HPDE6-E6E7 (cell line): ENCODE measurements around the gene CTAGE9.
"Not testable (repeated sequence)": the region's sequence is repeated elsewhere in the genome, so short reads cannot be mapped to it uniquely, and the experiment has no call there.

ENCODE experiments used
- DNase-seq: peaks from one replicate; pipeline ENCODE4 v3.0.0; 2011; ENCODE audit warnings: missing footprints; ENCODE audit errors: extremely low spot score

Gene CTAGE9

GRCh38 chr6:131729550-131729949 is 18.7 kb upstream of the CTAGE9 start:
- DNase-seq = no peak

- DNase-seq = no peak
Measured at GRCh38 chr6:131728296-131728939, 17.6 kb upstream of the CTAGE9 start.

GRCh38 chr6:131727868-131728267 is 17.1 kb upstream of the CTAGE9 start:
- no peak for DNase-seq

- no peak for DNase-seq
Measured at GRCh38 chr6:131727467-131727866, 16.6 kb upstream of the CTAGE9 start.

GRCh38 chr6:131724114-131724513 is 13.3 kb upstream of the CTAGE9 start:
- no peak for DNase-seq

- no peak for DNase-seq
Measured at GRCh38 chr6:131721161-131721560, 10.3 kb upstream of the CTAGE9 start.

GRCh38 chr6:131717836-131718542 is 7.2 kb upstream of the CTAGE9 start:
- DNase-seq = no peak

- DNase-seq = not testable (repeated sequence)
Measured at GRCh38 chr6:131715567-131715966, 4.8 kb upstream of the CTAGE9 start.

GRCh38 chr6:131703905-131704304 is 6.9 kb downstream of the CTAGE9 start:
- not testable (repeated sequence) for DNase-seq

- not testable (repeated sequence) for DNase-seq
Measured at GRCh38 chr6:131700851-131701250, 10.0 kb downstream of the CTAGE9 start.

GRCh38 chr6:131696956-131697355 is 13.9 kb downstream of the CTAGE9 start:
- no peak for DNase-seq

GRCh38 chr6:131694832-131695426 is 15.9 kb downstream of the CTAGE9 start:
- DNase-seq = peak; percentile 62

- DNase-seq = no peak
Measured at GRCh38 chr6:131693384-131693783, 17.4 kb downstream of the CTAGE9 start.

GRCh38 chr6:131692589-131692988 is 18.2 kb downstream of the CTAGE9 start:
- DNase-seq = no peak

GRCh38 chr6:131692031-131692430 is 18.8 kb downstream of the CTAGE9 start:
- no peak for DNase-seq

- DNase-seq = no peak
Measured at GRCh38 chr6:131688286-131688685, 22.5 kb downstream of the CTAGE9 start.

- DNase-seq = no peak
Measured at GRCh38 chr6:131687022-131687421, 23.8 kb downstream of the CTAGE9 start.

- DNase-seq = no peak
Measured at GRCh38 chr6:131685266-131685780, 25.5 kb downstream of the CTAGE9 start.

- no peak for DNase-seq
Measured at GRCh38 chr6:131683479-131683878, 27.3 kb downstream of the CTAGE9 start.

- DNase-seq = no peak
Measured at GRCh38 chr6:131682442-131682841, 28.4 kb downstream of the CTAGE9 start.

- DNase-seq = no peak
Measured at GRCh38 chr6:131681585-131681984, 29.2 kb downstream of the CTAGE9 start.

GRCh38 chr6:131680868-131681267 is 29.9 kb downstream of the CTAGE9 start:
- no peak for DNase-seq

GRCh38 chr6:131678442-131678841 is 32.4 kb downstream of the CTAGE9 start:
- DNase-seq = no peak
